Adrenal gland (tissue), 12 donors: ENCODE measurements around the gene NF1. TPM values are rescaled to one million over a fixed set of nuclear protein-coding genes. Genes with fewer than 3 reads are reported as not detected.

Experiments
- DNase-seq, 7 donors: peaks; one replicate each; pipeline ENCODE4 v3.0.0-alpha.2; 2019 to 2020
- H3K27ac ChIP-seq, 5 donors: fragments of 200-600 bp; sonication (generic) in 4 of 5; 1 replicate in 3 of 5; 2 replicates in 2 of 5; pipeline versions ENCODE4 v1.5.1 to v1.8.0; 2016 to 2020; ENCODE audit warnings: mild to moderate bottlenecking in 1 of 5
- H3K27me3 ChIP-seq: fragments of 200-600 bp; 2 replicates; pipeline ENCODE4 v1.8.0; 2021
- H3K36me3 ChIP-seq, 2 donors: fragments of 200-600 bp; replicated peaks in 1 of 2; 1 replicate in 1 of 2; 2 replicates in 1 of 2; pipeline versions ENCODE4 v1.5.1 to v1.8.0; 2018 to 2022
- H3K4me1 ChIP-seq, 2 donors: fragments of 200-600 bp; replicated peaks in 1 of 2; 1 replicate in 1 of 2; 2 replicates in 1 of 2; pipeline versions ENCODE4 v1.5.1 to v1.8.0; 2018 to 2021
- H3K4me3 ChIP-seq, 4 donors: fragments of 200-600 bp; sonication (generic) in 3 of 4; one replicate each; pipeline ENCODE4 v1.5.1; 2016 to 2018
- H3K9me3 ChIP-seq, 3 donors: fragments of 200-600 bp; sonication (generic) in 1 of 3; replicated peaks in 1 of 3; 1 replicate in 2 of 3; 2 replicates in 1 of 3; pipeline versions ENCODE4 v1.5.1 to v1.8.0; 2016 to 2021
- POLR2A ChIP-seq, 2 donors: fragments of 450-650 bp; IDR thresholded peaks; one replicate each; pipeline ENCODE4 v1.6.1; 2017; ENCODE audit warnings: antibody characterized with exemption in 2 of 2, mild to moderate bottlenecking in 2 of 2, moderate library complexity in 1 of 2
- WGBS, 4 donors: extraction: QIAGEN DNeasy Blood & Tissue Kit in 2 of 4; methylation state at CpG; one replicate each; pipeline versions ENCODE4 v1.1.5 to v1.1.7; 2013 to 2017; 5-methylcytosine and 5-hydroxymethylcytosine counted together
- intact Hi-C, 2 donors: fragments of 100-400 bp; cut with DNase I; formaldehyde crosslinking; loops; one replicate each; pipeline versions ENCODE4 v1.14.1 to v1.15.0; 2022 to 2023
- polyA plus RNA-seq, 3 donors: library from polyadenylated mRNA; stranded (reverse); fragments of 200-250 nt in 2 of 3; fragments of 350-450 nt in 1 of 3; fragmentation: Illumina TruSeq in 1 of 3; extraction: RNeasy Lipid Tissue Mini Kit (QIAGEN cat#74804) in 1 of 3; gene quantifications; one replicate each; pipeline ENCODE4 v1.2.3, GENCODE V29; 2013 to 2014
- total RNA-seq, 9 donors: library from RNA; depleted of rRNA in 4 of 9; stranded (reverse); fragments of >200 nt in 4 of 9; fragments of 120-200 nt in 1 of 9; fragmentation: NEBNext Ultra II Directional in 1 of 9; extraction: Animal tissue kit (Norgen Biotek cat#: 25700) in 1 of 9; gene quantifications; one replicate each; pipeline versions ENCODE4 v1.1.0 to v1.2.4, GENCODE V29; 2013 to 2023
- TF ChIP-seq, protein P1 (sequence below), 6 experiments: fragments of 450-650 bp in 4 of 6; fragments of 200-600 bp in 2 of 6; sonication (generic) in 1 of 6; IDR thresholded peaks; 1 replicate in 5 of 6; 2 replicates in 1 of 6; pipeline versions ENCODE4 v1.5.1 to v1.8.0; 2016 to 2021; ENCODE audit warnings: antibody characterized with exemption in 6 of 6, mild to moderate bottlenecking in 2 of 6, moderate library complexity in 1 of 6
- donor health status: healthy with polysubstance abuse.
- donor health status: Bipolar disorder and iron deficiency.
- donor health status: DM: yes; HTN: yes; CAD: no.
- donor health status: DM: no; HTN: no; CAD: no.
- donor health status: DM: no; HTN: no; CAD: no.
- donor health status: DM: yes; HTN: yes; CAD: no.

Gene NF1
- total and polyA plus RNA-seq, 12 donors, result 8.8 to 91.3 (median 53.5) TPM

DNA sequence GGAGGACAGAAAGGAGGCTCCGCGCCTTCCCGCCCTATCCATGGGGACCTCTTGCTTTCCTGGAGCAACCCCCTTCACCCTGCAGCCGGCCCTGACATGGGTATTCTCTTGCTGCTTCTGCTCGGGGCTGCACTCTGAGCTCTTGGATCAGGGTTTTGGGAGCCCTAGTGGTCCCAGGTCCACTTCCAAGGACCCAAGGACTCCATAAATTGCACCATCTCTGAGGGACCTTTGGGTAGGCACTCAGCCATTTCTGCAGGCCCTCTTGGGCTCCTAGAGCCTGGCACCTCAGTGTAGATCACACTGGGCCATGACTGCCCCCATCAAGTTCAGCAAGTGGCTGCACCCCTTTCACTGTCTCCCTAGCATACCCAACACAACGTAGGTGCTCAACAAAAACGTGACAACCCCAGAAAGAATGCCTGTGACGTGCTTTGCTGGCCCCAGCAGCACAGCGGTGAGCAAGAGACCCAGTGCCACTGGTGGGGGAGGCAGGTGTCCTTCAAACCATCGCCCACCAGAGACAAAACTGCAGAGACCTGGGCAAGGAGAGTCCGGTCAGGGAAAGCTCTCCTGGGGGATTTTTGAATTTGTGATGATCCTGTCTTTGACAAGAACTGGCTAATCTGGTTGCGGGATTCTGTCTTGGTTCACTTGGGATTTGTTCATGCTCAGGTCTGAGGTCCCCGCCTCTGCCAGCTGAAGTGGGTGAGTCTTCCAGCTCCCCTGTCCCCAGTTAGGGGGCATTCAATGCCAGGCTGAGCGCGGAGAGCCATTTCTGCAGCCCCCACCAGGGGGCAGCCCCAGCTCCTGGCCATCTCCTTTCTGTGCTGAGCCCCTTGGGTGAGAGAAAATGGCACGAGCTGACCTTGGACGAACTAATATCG, 294.2 kb downstream of the NF1 start:
- TF ChIP-seq POLR2A (IDR thresholded peaks at IDR 0.05), result no peak
- TF ChIP-seq, protein P1, sequence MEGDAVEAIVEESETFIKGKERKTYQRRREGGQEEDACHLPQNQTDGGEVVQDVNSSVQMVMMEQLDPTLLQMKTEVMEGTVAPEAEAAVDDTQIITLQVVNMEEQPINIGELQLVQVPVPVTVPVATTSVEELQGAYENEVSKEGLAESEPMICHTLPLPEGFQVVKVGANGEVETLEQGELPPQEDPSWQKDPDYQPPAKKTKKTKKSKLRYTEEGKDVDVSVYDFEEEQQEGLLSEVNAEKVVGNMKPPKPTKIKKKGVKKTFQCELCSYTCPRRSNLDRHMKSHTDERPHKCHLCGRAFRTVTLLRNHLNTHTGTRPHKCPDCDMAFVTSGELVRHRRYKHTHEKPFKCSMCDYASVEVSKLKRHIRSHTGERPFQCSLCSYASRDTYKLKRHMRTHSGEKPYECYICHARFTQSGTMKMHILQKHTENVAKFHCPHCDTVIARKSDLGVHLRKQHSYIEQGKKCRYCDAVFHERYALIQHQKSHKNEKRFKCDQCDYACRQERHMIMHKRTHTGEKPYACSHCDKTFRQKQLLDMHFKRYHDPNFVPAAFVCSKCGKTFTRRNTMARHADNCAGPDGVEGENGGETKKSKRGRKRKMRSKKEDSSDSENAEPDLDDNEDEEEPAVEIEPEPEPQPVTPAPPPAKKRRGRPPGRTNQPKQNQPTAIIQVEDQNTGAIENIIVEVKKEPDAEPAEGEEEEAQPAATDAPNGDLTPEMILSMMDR (IDR thresholded peaks at IDR 0.05), result peak in 5 of 6 experiments; percentile 37 to 54 (median 50)
- H3K9me3 ChIP-seq, result no peaks in the 10 kb centered on the region
- DNase-seq, result peak in 1 of 7 donors; percentile 52
- intact Hi-C loops, result no loop called here
- WGBS, 4 donors, result 51 to 77% (median 59%) methylated on average over 9 to 18 of the region's 18 CpGs
- no peaks in the 10 kb centered on the region for H3K36me3 ChIP-seq
- H3K27me3 ChIP-seq, result peaks cover 11% of the 10 kb centered on the region
- H3K4me3 ChIP-seq, result no peak overlapping the region
- H3K27ac ChIP-seq, result no peak overlapping the region
- peaks cover 0 to 5% of the 10 kb centered on the region in 2 donors for H3K4me1 ChIP-seq

DNA sequence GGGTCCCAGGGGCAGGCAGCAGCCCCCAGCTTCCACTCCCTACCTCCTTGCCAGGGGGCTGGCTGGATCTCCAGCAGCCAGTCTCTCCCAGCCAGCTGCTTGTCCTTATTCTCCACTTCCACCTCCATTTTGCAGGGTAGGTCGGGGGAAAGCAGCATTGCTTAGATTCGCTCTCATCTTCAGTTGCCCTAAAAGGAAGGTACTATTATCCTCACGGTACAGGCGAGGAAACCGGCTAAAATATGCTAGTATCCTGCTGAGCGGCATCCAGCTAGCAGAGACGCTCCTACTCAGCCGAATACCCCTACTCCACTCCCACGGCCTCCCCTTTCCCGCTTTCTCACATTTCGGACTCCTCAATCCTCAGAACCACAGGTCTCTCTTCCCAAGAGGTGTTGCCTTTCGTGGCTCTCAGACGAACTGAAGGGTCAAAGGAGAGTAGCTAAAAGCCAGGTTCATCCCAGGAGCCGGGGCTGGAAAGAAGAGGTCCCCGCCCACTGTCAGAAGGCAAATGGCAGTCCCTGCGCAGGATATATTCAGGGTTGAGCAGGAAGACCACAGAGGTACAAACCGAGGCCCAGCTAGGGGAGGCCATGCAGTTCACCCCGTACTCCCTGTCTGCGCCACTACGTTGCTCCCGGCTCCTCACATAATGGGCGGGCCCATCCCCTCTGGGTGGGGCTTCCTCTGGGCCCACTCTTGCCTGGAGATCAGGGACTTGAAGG, 295.0 kb downstream of the NF1 start:
- intact Hi-C loops, result no loop called here
- TF ChIP-seq POLR2A (IDR thresholded peaks at IDR 0.05), result no peak
- TF ChIP-seq, protein P1 (IDR thresholded peaks at IDR 0.05), result no peak
- H3K4me1 ChIP-seq, result peaks cover 0 to 5% of the 10 kb centered on the region in 2 donors
- peaks cover 11% of the 10 kb centered on the region for H3K27me3 ChIP-seq
- H3K9me3 ChIP-seq, result no peaks in the 10 kb centered on the region
- H3K4me3 ChIP-seq, result no peak overlapping the region
- 68 to 76% (median 73%) methylated on average over 17 to 22 of the region's 22 CpGs for WGBS, 4 donors
- no peak overlapping the region for H3K27ac ChIP-seq
- DNase-seq, result peak in 1 of 7 donors; percentile 36
- H3K36me3 ChIP-seq, result no peaks in the 10 kb centered on the region

DNA sequence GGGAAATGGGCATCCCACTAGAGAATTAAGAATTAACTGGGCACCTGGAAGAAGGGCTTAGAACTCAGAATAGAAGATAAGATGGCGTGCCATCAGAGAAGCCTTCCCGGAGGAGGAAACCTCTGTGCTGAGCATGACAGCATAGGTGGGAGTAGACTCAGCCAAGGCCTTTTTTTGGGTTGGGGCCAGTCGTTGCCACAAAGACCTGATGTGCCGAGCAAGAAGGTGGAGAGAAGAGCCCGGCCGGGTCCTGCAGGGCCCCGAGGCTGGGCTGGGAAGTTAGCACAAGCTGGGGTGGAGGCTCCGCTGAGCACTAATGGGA, 295.6 kb downstream of the NF1 start:
- intact Hi-C loops, result no loop called here
- TF ChIP-seq, protein P1 (IDR thresholded peaks at IDR 0.05), result no peak
- no peak for TF ChIP-seq POLR2A (IDR thresholded peaks at IDR 0.05)
- DNase-seq, result peak in 1 of 7 donors; percentile 47
- Histone ChIP-seq H3K36me3 (no peaks in the 10 kb centered on the region), H3K9me3 (no peaks in the 10 kb centered on the region), H3K4me3 (no peak overlapping the region), H3K4me1 (peaks cover 0 to 5% of the 10 kb centered on the region in 2 donors), H3K27me3 (peaks cover 11% of the 10 kb centered on the region), H3K27ac (no peak overlapping the region)
- WGBS, 4 donors, result 72 to 91% (median 83%) methylated on average over 5 to 8 of the region's 8 CpGs

DNA sequence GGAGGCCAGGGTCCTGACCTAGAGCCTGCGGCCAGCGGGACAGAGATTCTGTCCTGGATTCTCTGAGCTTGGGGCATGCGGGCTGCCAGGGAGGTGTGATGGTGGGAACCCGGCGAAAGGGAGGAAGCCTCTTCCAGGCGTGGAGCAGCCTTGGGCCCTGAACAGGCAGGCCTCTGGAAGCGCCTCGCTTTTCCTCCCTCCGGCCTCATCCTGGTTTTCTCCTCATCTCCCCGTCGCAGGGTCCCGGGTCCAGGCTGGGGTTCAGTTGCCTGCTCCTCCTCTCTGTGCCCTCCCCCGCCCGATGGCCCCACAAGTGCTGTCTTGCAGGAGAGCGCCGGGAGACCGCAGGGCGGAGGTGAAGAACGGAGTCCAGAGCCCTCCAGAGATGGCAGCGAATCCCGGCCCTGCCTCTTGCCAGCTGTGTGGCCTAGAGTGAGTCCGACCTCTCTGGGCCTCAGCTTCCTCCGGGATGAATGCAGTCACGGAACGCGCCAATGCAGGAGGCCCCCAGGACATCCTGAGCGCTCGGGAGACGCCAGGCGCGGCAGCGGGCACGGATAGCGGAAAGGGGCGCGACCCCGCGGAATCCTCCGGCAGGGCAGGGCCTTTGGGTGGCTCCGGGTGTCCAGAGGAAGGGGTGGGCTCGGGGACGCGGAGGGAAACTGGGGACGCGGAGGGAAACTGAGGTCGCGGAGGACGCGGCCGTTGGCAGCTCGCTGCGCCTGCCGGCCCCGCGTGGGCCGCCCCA, 296.1 kb downstream of the NF1 start:
- Histone ChIP-seq H3K9me3 (no peaks in the 10 kb centered on the region), H3K36me3 (no peaks in the 10 kb centered on the region), H3K4me3 (peak overlapping the region in 2 of 4 donors; percentile 2 to 53), H3K27ac (no peak overlapping the region), H3K27me3 (peaks cover 11% of the 10 kb centered on the region), H3K4me1 (peaks cover 0 to 4% of the 10 kb centered on the region in 2 donors)
- WGBS, 4 donors, result 18 to 33% (median 19%) methylated on average over 20 to 56 of the region's 56 CpGs
- TF ChIP-seq POLR2A (IDR thresholded peaks at IDR 0.05), result no peak
- TF ChIP-seq, protein P1 (IDR thresholded peaks at IDR 0.05), result no peak
- peak in 1 of 7 donors; percentile 49 for DNase-seq
- intact Hi-C loops, result no loop called here
